Dermis blood vessel endothelial cell (primary cell): Measurements from ENCODE around the gene DNAI2. TPM values are rescaled to one million over a fixed set of nuclear protein-coding genes. Genes with fewer than 3 reads are reported as not detected.
A peak's percentile ranks its signal among the peaks of the same experiment; 100 is the strongest.

ENCODE experiments used
- DNase-seq: peaks from one replicate; pipeline ENCODE4 v3.0.0; 2010
- total RNA-seq: library from RNA; depleted of rRNA; stranded (reverse); fragments of >200 nt; gene quantifications from 2 replicates; pipeline ENCODE4 v1.2.3, GENCODE V29; 2014

Gene DNAI2
- total RNA-seq, 1 donor from 2014 or later = not detected

DNA sequence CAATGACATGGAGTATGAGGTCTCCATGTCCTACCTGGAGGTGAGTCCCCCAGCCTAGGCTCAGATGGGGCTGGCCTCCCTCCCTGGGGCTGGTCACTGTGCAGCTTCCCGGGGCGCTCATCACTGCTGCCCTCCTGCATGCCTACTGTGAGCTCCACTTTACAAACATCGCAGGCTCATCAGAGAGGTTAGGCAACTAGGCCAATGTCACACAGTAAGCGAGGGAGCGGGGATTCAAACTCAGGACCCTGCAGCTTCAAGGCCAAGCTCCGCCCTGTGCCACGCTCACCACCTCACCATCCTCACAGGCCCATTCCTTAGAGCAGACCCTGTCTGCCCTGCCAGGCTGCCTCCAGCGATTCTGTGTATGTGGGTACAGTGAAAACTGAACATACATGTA, 69.1 kb downstream of the DNAI2 start:
- no peak for DNase-seq

- DNase-seq = peak; percentile 52
These were observed 69.7 kb downstream of the DNAI2 start for GRCh38 chr17:74343526-74344284.

DNA sequence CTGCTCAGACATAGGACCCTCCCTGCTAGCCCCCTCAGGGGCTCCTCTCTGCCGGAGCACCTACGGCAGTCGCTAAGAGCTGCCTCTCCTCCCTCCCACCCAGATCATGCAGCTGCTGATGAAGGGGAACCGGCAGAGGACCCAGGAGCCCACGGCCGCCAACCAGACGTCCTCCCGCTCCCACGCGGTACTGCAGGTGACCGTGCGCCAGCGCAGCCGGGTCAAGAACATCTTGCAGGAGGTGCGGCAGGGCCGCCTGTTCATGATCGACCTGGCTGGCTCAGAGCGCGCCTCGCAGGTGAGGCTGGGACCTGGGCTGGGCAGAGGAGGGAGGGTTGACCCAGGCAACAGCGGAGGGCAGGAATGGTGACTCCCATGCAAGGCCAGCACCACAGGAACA, 70.6 kb downstream of the DNAI2 start:
- DNase-seq = no peak

- DNase-seq = peak; percentile 80
These were observed 71.6 kb downstream of the DNAI2 start for GRCh38 chr17:74345433-74346241.

DNA sequence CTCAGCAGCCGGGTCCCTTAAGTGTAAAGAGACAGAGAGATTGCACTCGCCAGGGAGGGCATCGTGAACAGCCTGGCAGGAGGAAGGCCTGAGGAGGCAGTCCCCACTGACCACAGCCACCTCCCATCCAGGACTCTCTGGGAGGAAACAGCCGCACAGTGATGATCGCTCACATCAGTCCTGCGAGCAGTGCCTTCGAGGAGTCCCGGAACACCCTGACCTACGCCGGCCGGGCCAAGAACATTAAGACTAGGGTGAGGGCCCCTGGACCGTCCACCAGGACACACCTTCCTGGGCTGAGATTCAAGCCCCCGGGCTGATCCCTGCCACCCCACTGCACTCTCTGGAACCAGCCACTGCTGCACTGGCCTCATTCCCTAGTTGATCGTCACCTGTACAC, 73.6 kb downstream of the DNAI2 start:
- DNase-seq = no peak

GRCh38 chr17:74349120-74349519, 75.1 kb downstream of the DNAI2 start:
- no peak for DNase-seq

DNA sequence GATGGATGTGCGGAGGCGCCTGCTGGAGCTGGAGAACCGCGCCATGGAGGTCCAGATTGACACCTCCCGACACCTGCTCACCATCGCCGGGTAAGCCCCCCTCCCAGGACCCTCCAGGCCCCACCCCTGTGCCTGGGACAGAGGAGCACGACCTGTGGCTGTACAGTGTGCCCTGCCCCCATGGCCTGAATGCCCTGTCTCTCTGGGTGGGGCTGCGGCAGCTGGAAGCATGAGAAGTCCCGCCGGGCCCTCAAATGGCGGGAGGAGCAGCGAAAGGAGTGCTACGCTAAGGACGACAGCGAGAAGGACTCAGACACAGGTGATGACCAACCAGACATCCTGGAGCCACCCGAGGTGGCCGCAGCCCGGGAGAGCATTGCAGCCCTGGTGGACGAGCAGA, 76.5 kb downstream of the DNAI2 start:
- DNase-seq = no peak

GRCh38 chr17:74351552-74352210, 77.6 kb downstream of the DNAI2 start:
- DNase-seq = peak; percentile 24

- no peak for DNase-seq
These were observed 79.5 kb downstream of the DNAI2 start for GRCh38 chr17:74353446-74354060.

DNA sequence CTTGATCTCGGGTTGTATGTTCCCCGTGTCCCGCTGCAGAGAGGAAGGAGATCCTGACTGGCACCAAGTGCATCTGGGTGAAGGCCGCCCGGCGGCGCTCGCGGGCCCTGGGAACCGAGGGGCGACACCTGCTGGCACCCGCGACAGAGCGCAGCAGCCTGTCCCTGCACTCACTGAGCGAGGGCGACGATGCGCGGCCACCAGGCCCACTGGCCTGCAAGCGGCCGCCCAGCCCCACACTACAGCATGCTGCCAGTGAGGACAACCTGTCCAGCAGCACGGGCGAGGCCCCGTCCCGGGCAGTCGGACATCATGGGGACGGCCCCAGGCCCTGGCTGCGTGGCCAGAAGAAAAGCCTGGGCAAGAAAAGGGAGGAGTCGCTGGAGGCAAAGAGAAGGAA, 80.1 kb downstream of the DNAI2 start:
- peak; percentile 71 for DNase-seq

- no peak for DNase-seq
These were observed 80.5 kb downstream of the DNAI2 start for GRCh38 chr17:74354561-74354960.

DNA sequence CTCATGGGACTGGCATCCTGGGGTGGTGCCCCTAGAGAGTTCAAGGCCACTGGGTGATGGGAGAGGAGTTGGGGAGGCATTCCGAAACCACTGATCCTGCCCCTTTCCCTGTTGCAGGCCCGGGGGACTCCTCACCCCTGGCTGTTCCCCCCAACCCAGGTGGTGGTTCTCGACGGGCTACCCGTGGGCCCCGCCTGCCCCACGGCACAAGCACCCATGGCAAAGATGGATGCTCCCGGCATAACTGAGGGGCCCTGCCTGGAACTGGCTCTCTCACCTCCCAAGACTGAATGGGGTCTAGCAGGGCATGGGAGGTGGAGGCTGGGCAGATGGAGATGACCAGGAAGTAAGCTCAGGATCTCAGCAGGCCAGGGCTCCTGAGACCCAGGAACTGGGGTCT, 81.0 kb downstream of the DNAI2 start:
- DNase-seq = no peak

GRCh38 chr17:74356646-74357465, 82.8 kb downstream of the DNAI2 start:
- peak; percentile 30 for DNase-seq

- DNase-seq = no peak
These were observed 83.4 kb downstream of the DNAI2 start for GRCh38 chr17:74357466-74357809.

DNA sequence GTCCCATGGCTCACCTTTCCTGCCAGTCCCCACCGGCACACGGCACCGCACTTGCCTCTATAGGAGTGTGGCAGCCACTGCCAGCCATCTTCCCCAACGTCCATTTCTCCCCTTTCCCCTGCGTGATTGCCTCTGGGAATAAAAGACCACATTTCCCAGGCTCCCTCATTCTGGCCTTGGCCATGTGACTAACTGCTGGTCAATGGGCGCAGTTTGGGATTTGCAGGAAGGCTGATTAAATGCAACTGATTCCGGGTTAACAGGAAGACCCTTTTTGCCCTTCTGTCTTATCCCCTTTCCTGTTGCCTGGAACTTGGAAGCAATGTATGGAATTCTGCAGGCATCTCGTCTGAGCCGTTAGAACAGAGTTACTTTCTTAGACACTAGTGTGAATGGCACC, 84.7 kb downstream of the DNAI2 start:
- no peak for DNase-seq

DNA sequence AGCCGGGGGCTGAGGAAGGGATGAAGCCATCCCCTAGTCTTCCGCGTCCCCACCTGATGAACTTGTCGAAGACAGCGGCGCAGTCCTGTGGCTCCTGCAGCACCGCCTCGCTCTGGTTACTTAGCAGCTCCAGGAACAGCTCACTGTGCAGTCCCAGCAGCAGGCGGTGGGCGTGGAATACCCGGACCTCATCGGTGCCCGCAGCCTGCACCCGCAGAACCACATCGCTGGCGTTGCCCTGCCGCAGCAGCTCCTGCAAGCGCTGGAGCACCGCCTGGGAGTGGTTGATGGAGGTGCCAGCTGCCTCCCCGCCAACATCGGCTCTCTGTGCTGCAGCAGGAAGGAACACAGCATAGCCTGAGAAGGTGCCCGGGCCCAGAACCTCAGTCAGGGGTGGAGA, 85.9 kb downstream of the DNAI2 start:
- no peak for DNase-seq

DNA sequence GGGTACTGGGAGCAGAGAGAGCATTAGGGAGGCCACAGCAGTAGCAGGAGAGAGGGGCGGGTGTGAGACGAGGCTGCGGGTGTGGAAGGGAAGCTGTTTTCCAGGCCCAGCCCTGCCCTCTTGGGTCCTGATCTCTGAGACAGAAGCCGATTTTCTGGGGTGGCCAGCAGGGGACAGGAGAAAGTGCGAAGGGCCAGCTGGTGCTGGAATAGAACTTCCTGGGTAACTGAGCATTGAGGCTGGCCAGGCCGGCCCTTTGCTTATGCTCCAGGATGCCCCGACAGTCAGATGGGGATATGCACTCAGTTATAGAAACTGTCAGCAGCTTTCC, 86.8 kb downstream of the DNAI2 start:
- no peak for DNase-seq

GRCh38 chr17:74361230-74362068, 87.4 kb downstream of the DNAI2 start, which contains the start of gene BTBD17:
BTBD17 (minus strand) TSS chr17:74361868; CDS start chr17:74361819, 49 bp downstream.
- peak; percentile 65 for DNase-seq

GRCh38 chr17:74362069-74362405, 88.0 kb downstream of the DNAI2 start:
- DNase-seq = no peak

GRCh38 chr17:74362810-74363498, 88.9 kb downstream of the DNAI2 start:
- no peak for DNase-seq
